HG03378 (cell line): ENCODE results near the gene TMC4.
"Not testable (repeated sequence)": the region's sequence is repeated elsewhere in the genome, so short reads cannot be mapped to it uniquely, and the experiment has no call there.

Source experiments
- ATAC-seq: cut with Tn5 transposase; IDR thresholded peaks from one replicate; pipeline ENCODE4 v1.9.1; 2021; ENCODE audit warnings: mild to moderate bottlenecking, moderate library complexity; ENCODE audit not compliant: unreplicated experiment

TMC4 gene

DNA sequence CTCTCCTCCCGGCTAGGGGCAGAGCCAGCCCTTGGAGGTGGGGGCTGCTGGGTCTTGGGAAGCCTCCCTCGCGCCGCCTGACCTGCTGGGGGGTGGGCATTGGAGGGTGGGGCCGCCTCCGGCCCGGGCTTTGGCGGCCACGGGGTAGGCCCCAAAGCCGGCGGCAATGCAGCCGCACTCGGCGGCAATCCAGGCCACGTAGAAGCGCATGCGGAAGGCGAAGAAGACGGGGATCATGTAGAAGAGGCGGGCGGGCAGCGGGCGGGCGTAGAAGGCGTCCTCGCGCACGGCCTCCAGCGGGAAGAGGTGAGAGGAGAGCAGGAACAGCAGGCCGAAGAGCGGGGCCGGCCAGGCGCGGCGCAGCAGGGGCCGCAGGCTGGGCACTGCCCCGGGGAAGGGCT, 7.7 kb upstream of the TMC4 start:
- no peak for ATAC-seq

DNA sequence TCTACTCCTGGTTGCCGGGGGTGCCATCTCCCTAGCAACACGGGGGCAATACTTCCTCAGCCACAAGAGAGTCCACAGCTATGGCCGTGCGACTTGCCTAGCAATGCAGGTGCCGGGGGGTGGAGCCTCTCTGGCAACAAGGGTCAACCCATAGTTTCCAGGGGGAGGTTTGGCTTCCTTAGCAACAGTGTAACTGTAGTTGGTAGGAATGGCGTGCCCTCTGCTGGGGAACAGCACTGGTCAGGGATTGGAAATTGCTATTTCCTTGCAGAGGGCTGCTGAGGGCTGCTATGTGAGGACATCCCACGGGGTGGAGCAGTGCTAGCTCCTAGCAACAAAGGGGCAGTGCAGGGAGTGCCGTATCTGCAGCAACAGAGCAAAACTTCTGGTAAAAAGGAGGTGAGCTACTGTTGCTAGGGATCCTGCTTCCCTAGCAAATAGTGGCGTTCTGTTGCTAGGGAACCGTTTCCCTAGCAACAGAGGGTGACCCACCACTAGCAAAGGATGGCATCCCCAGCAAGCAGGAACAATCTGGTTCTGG, 7.0 kb upstream of the TMC4 start:
- ATAC-seq = no peak

DNA sequence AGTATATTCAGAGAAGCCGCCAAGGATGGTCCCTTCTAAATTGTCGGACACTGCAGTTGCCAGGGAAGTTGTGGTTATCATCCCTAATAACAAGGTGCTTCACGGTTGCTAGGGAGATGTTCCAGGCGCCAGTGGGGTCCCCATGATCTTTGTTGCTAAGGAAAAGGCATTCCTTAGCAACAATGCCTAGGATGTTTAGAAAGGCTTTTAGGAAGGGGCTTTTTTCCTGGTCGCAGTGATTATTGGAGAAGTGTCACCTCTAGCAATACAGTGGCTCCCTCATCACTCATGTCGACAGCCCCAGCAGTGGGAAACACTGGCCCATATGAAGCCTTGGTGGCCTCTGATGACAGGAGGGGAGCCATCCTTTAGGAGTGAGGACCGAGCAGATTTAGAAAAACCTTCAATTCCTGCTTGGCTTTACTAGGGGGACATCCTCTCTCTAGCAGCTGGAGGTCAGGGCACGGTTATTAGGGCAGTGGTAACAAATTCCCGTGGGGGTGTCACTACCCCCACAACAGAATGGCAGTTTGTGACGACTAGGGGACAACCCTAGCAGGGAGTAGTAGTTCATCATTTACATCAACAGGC, 6.4 kb upstream of the TMC4 start:
- ATAC-seq = no peak

DNA sequence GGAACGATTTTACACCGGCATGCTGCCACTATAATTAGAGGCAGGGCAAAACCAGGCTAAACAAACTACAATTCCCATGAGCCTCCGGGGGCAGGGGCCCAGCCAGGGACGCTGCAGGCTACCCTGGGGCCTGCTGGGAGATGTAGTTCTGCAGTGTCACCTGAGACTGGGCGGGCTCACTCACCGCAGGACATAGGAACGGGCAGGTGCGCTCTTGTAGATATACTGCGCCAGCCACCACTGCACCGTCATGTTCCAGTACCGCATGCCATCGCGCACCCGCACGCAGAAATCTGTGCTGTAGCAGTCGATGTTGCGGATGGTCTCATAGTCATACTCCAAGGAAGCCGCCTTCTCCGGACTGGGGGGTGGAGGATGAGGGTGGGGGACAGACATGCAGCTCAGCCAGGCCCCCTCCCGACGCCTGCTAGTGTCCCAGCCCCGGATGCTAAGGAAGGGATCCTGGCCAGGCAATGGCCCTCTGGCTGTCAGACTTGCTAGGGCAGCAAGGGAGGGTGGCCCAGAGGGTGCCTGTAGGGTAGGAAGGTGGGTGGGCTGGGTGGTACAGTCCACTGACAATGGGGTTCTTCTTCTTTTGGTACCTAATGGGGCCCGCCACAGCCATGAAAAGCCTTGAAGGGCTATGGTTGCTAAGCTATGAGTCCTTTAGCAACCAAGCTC, 5.8 kb upstream of the TMC4 start:
- ATAC-seq = no peak

DNA sequence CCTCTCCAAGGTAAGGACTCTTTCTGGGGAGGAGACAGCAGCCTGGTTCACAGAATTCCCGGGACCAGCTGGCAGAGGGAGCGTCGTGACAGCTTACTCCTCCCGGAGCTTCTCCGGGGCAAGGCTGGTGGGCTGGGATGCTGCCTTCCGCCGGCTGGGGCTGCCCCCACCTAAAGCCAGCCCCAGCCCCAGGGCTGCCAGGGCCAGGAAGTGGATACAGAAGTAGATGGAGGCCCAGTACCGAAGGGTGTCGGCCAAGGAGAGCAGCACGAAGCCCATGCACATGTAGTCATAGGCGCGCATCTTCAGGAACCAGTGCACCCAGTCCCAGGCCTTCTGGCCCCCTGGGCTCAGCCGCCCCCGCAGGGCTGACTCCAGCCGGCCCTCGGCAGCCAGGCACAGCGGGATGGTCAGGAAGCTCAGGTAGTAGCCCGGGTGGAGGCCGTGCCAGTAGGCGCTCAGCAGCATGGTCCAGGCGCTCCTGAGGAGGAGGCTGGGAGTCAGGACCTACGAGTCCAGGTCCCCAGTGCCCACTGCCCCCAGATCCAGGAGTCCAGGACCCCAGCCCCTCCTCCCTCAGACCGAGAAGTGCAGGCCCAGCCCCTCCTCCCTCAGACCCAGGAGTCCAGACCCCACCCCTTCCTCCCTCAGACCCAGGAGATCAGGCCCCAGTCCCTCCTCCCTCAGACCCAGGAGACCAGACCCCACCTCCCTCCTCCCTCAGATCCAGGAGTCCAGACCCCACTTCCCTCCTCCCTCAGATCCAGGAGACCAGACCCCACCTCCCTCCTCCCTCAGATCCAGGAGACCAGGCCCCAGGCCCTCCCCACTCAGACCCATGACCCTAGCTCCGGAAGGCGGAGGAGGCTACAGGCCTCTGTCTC, 1.2 kb upstream of the TMC4 start:
- no peak for ATAC-seq

DNA sequence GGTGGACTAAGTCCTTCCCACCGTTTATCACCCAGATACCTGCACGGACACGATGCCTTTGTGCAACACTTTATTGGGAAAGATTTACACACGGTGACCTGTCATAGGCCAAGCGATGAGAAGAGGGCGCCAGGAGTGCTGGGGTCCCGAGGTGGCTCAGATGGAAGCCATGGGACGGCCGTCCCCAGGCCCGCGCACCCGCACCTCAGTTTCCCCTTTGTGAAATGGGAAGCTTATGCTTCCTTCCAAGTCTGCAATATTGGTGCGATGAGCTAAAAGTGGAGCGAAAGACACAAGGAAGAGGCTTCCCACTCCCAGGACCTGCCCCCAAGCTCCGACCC, 369 bp upstream of the TMC4 start:
- ATAC-seq = no peak

DNA sequence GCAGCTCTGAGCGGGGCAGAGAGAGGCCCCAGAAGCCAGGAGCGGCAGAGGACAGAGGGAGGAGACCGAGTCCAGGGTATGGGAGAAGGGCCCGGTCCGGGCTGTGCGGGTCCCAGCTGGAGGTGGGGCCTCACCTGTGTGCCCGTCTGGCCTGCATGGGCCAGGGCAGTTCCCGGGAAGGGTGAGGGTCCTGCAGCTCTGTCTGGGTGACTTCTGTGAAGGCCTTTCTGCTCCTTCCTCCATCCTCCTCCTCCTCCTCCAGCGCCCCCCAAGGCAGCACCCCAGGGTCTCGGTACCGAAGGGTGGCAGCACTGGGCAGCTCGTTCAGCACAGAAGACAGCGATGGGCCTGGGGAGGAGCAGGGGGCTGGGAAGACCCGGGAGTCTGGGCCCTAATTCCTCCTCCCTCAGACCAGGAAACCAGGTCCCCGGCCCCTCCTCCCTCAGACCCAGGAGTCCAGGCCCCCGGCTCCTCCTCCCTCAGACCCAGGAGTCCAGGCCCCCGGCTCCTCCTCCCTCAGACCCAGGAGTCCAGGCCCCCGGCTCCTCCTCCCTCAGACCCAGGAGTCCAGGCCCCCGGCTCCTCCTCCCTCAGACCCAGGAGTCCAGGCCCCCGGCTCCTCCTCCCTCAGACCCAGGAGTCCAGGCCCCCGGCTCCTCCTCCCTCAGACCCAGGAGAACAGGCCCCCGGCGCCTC, 1.1 kb downstream of the TMC4 start:
- ATAC-seq = not testable (repeated sequence)

DNA sequence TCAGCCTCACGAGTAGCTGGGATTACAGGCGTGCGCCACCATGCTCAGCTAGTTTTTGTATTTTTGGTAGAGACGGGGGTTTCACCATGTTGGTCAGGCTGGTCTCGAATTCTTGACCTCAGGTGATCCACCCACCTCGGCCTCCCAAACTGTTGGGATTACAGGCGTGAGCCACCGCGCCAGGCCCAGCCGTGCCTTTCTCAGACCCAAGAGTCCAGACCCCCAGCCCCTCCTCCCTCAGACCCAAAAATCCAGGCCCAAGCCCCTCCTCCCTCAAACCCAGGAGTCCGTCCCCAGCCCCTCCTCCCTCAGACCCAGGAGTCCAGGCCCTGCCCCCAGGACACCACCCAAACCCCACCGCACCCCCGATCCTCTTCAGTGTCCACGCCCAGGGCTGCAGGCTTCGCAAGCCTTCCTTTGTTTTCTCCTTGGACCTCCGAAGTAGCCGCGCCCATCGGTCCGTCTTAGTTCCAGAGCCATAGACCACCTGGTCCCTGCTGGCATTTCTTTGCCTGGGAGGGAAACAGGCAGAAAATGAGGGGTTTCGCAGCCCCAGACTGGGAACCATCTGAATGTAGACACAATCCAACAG, 3.7 kb downstream of the TMC4 start:
- ATAC-seq = no peak

DNA sequence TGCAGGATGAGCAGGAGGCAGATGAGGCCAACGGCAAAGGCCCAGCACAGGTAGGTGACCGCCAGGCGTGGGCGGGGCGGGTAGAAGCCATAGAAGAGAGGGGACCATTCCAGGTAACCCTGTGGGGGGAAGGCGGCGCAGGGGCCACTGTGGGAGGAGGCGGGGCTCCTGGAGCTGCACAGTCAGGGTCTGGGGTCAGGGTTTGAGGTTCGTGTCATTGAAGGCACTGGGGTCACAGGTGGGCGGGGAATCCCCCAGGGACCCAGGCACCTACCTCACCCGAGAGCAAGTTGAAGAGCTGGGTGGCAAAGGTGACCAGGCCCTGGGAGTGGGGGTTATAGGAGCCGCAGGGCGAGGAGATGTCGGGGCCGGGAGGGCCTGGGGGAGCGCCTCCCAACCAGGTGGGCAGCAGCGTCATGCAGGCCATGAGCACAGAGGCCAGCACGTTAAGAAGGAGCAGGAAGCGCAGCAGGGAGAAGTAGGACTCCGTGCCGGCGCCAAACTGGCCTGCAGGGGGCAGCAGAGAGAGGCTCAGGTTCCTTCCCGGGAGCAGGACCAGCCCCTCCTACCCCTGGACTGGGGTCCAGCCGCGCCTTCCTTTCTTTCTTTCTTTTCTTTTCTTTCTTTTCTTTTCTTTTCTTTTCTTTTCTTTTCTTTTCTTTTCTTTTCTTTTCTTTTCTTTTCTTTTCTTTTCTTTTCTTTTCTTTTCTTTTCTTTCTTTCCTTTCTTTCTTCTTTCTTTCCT, 4.6 kb downstream of the TMC4 start:
- no peak for ATAC-seq

DNA sequence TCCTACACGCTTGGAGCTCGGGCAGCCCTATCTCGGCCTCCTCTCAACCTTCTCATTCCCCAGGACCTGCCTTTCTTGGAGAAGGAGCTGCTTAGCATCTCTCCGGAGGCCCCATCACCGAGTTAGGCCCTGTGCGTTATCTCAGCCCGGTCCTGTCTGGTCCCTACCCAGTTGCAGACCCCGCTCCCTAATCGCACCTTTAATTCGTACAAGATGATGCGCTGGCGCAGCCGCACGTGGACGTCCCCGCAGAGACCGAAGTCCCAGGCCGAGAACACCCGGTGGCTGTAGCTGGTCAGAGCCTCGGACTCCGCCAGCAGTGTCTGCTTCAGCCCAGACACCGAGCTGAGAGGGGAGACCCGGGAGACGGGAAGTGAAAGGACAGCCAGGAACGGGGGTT, 7.7 kb downstream of the TMC4 start:
- no peak for ATAC-seq

DNA sequence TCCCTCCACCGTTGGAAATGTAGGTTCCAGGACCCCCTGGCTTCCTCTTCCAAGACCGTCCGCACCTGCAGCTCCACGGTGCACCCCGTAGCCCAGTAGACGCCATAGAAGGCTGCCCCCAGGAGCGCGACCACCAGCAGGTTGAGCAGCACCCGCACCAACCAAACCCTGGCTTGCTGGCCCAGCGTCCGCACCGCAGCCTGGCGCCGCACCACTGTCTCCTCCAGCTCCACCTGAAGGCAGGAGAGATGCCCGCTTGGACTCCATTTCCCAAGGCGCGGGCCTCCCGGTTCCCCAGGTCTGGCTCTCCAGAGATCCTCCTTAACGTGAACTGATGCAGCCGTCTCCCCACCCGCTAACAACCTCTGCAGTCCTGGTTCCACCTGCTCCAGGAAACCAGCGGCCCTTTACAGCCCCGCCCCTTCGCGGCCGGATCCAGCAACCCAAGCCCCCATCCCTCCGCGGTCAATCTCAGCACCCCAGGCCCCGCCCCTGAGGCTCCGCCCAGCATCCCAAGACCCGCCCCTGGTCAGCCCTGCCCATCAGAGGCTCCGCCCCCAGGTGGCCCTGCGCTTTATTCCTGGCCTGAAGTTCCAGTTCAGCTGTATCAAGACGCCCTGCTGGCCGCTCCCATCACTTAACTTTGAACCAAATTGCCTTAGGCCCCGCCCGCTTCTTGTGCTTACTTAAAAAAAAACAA, 8.4 kb downstream of the TMC4 start:
- no peak for ATAC-seq

DNA sequence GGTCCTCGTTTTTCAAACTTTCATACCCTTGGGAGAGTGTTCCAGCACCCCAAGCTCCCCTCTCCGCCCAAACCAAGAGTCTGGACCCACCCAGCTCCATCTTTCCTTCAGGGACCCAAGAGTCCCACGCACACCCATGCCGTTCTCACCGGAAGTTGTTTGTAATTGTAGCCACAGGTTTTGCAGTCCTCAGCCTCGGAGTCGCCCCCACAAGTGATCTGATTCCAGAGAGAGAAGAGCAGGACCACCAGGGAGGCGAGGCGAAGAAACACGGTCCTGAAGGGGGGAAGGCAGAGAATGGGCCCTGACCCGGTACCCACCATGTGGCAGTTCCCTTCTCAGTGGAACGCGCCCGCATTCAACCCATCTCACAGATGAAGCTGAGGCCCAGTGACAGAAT, 10.1 kb downstream of the TMC4 start:
- ATAC-seq = no peak

DNA sequence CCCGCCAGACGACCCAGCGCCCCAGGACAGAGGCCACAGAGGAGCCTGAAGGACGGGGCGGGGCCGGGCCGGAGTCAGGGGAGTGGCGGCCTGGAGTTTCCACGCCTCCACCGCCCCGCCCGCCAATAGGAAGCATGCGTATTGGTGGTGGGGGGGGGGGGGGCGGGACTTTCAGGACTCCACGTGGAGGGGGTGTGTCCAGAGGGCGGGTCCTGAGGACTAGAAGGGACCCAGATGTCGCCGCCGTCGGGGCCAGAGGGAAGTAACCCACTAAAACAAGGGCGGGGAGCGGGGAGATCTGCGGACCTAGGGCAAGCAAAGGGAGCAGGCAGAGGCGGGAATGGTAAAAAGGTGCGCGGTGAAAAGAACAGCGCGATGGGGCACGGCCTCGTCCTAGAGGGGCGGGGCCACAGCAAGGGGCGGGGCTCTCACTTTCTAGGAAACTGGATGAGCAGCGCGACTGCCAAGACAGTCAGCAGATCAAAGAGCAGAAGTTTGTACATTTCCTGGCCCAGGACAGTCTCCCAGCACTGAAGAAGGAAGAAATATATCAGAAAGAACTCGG, 10.6 kb downstream of the TMC4 start:
- no peak for ATAC-seq

DNA sequence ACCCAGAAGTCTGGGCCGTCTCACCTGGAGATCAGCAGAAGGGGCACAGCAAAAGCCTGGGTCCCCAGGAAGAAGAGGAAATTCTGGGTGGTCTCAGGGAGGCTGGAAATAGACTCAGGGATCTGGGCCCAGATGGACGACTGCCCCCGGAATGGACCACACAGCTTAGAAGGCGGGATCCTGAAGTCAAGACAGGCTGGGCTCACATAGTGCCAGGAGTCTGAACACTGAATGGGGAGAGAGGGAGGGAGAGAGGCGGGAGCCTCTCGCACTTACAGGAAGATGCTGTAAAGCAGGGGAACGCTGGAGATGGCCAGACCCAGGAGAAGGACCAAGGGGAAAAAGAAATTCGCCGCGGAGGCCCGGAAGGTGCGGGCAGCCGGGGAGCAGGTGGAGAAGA, 12.1 kb downstream of the TMC4 start:
- ATAC-seq = no peak

DNA sequence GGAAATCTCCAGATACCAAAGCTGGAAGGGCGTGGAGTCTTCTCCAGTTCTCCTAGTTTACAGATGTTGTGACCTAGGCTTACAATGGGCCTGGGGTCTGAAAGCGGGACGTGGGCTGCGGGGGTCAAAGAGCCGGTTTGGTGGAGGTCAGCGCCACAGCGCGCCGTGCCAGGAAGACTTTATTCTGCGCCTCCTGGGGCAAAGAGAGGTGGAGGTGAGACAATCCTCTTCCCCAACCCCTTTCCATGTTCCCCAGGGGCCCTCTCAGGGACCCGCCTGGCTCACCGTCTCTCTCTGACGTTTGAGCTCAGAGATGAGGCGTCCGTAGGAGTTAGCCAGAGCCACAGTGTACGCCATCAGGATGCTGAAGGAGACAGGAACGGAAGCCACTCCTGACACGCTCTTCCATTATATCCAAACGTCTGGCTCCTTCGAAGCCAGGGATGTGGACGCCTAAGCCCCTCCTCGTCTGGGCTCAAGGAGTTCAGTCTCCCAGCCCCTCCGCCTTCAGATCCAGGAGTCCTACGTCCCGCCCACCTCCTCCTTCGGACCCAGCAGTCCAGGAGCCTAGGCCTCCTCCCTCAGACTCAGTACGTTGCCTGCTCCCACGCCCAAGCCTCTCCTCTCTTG, 12.7 kb downstream of the TMC4 start:
- peak; percentile 5 for ATAC-seq

DNA sequence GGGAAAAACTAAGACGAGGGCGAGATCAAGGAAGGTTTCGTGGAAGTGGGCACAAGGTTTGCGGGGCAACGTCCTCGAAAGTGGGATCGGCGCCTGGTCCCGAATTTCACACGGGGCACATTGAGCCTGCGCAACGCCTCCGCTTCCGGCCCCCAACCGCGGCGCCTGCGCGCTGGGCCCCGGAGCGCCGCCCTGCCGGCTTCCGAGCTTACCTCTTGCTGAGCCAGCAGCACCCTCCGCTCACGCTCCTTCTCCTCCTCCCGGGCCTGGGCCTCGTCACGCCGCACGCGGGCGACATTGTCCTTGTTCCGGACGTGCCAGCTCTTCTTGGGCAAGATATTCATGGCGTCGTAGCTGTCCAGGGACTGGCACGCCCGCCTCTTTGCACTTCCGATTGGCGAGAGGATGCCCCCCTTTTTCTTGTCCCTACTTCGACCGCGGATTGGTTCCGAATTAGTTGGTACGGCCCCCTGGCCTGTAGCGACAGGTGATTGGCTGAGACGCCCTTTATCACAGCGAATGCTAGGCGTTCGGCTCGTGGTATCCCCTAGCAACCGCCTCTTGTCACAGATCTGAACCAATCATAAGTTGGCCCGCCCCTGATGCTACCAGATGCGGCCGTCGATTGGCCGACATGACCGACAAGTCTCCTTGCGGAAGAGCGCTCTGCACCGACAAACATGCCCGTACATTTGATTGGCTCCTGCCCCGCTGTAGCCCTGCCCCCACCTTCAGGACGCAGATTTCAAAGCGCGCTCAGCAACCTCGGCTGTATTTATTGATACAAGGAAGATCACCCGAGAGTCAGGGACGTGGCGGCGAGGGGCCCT, 13.4 kb downstream of the TMC4 start, which contains the start of gene LENG1:
Gene LENG1, minus strand, starts transcription at position 370 of the 830 bp plus-strand sequence. Its CDS starts 26 bp downstream, at position 344.
- peak; percentile 90 for ATAC-seq

DNA sequence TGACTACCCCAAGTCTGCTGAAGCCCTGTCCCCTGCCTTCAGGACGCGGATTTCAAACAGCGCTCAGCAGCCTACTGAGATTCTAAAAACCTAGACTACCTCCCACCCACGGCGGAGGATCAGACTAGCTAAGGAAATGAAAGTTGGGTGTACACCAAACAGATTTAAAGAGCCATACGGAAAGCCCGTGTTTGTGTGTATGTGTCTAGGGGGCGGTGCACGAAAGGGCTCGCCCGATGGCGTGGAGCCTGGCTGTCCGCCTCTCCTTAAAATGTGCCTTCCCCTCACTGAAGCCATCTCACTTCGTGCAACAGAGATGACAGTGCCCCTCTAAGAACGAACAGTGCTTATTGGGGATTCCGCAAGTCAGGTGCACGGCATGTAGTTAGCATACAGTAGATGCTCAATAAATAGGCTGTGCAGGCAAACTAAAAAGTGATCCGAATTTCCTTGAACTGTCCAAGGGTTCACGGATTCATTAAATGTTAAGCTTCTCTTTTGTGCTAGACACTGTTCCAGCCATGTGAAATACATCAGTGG, 14.1 kb downstream of the TMC4 start:
- no peak for ATAC-seq

DNA sequence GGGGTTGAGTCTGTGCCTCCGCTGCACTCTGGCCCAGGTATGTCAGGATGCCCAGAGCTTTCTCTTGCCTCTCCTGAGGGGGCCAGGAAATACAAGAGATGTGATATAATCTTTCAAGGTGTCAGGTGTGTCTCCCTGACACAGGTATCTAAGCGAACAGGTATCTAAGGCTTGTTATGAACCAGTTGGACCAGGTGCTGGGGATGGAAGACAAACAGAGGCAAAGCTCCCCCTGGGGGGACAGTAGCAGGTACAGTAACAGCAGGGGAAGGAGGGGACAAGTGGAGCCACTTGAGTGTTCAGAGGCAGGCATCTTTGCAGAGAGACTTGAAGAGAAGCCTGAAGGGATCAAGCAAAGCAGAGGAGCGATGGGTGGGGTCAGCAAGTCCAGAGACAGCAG, 16.0 kb downstream of the TMC4 start:
- ATAC-seq = no peak
